Lower lobe of right lung (tissue), 2 donors: ENCODE results near the gene ERFL. TPM values are rescaled to one million over a fixed set of nuclear protein-coding genes. Genes with fewer than 3 reads are reported as not detected.

Experiments used
- ATAC-seq, 2 donors: fragments of 200-7000 bp; cut with Tn5 transposase; one replicate each; pipeline ENCODE4 v1.9.1; 2020 to 2022; ENCODE audit warnings: mild to moderate bottlenecking in 2 of 2, moderate library complexity in 2 of 2
- DNase-seq: peaks from one replicate; pipeline ENCODE4 v3.0.0-alpha.2; 2020
- H3K27ac ChIP-seq: fragments of 200-600 bp; one replicate; pipeline ENCODE4 v1.8.0; 2022
- H3K27me3 ChIP-seq: fragments of 200-600 bp; one replicate; pipeline ENCODE4 v1.8.0; 2022; ENCODE audit warnings: low read depth
- H3K36me3 ChIP-seq: fragments of 200-600 bp; one replicate; pipeline ENCODE4 v1.8.0; 2022; ENCODE audit warnings: mild to moderate bottlenecking
- H3K4me1 ChIP-seq: fragments of 200-600 bp; one replicate; pipeline ENCODE4 v1.8.0; 2022
- H3K4me3 ChIP-seq: fragments of 200-600 bp; one replicate; pipeline ENCODE4 v1.8.0; 2022; ENCODE audit warnings: mild to moderate bottlenecking
- H3K9me3 ChIP-seq: fragments of 200-600 bp; one replicate; pipeline ENCODE4 v1.8.0; 2022
- CTCF ChIP-seq: fragments of 200-600 bp; IDR thresholded peaks from one replicate; pipeline ENCODE4 v1.8.0; 2022; ENCODE audit warnings: antibody characterized with exemption, mild to moderate bottlenecking
- intact Hi-C: fragments of 100-400 bp; cut with DNase I; formaldehyde crosslinking; loops from one replicate; pipeline ENCODE4 v1.11.0; 2022
- total RNA-seq: library from RNA; stranded (reverse); fragmentation: NEBNext Ultra II Directional; extraction: Animal tissue kit (Norgen Biotek cat#: 25700); gene quantifications from one replicate; pipeline ENCODE4 v1.2.1, GENCODE V29; 2021
- donor health status: DM: no; HTN: yes; CAD: no; lungs with severe emphysema.

The ERFL gene
- total RNA-seq, 1 donor from 2014 or later: 0.41 TPM

- no peaks in the 10 kb centered on the region for H3K9me3 ChIP-seq
- ATAC-seq (peak; percentile 25 to 47), DNase-seq (peak; percentile 62)
- H3K4me3 ChIP-seq: no peak overlapping the region
- H3K4me1 ChIP-seq: peaks cover 73% of the 10 kb centered on the region
- no peaks in the 10 kb centered on the region for H3K27me3 ChIP-seq
- TF ChIP-seq CTCF: no peak
- H3K27ac ChIP-seq: peak overlapping the region; percentile 58
- peaks cover 58% of the 10 kb centered on the region for H3K36me3 ChIP-seq
- intact Hi-C loops: no loop called here
Measured at GRCh38 chr19:41871573-41872383, 56.5 kb downstream of the ERFL start.

GRCh38 chr19:41870401-41870873 is 57.8 kb downstream of the ERFL start:
- Histone ChIP-seq H3K9me3 (no peaks in the 10 kb centered on the region), H3K36me3 (peaks cover 72% of the 10 kb centered on the region), H3K27me3 (no peaks in the 10 kb centered on the region), H3K4me1 (peaks cover 77% of the 10 kb centered on the region), H3K27ac (peak overlapping the region; percentile 9), H3K4me3 (no peak overlapping the region)
- DNase-seq (no peak), ATAC-seq (peak in 1 of 2 donors; percentile 17)
- intact Hi-C loops: no loop called here
- TF ChIP-seq CTCF: no peak

GRCh38 chr19:41869374-41869955 is 58.8 kb downstream of the ERFL start:
- intact Hi-C loops: no loop called here
- peak overlapping the region; percentile 31 for H3K27ac ChIP-seq
- no peak for TF ChIP-seq CTCF
- DNase-seq (no peak), ATAC-seq (no peak)
- peaks cover 81% of the 10 kb centered on the region for H3K36me3 ChIP-seq
- no peaks in the 10 kb centered on the region for H3K27me3 ChIP-seq
- H3K4me3 ChIP-seq: no peak overlapping the region
- peaks cover 87% of the 10 kb centered on the region for H3K4me1 ChIP-seq
- H3K9me3 ChIP-seq: no peaks in the 10 kb centered on the region

- H3K27ac ChIP-seq: peak overlapping the region; percentile 31
- TF ChIP-seq CTCF: no peak
Measured at GRCh38 chr19:41868989-41869300, 59.3 kb downstream of the ERFL start.

GRCh38 chr19:41868120-41868988 is 59.9 kb downstream of the ERFL start:
- no peaks in the 10 kb centered on the region for H3K9me3 ChIP-seq
- H3K36me3 ChIP-seq: peaks cover 92% of the 10 kb centered on the region
- TF ChIP-seq CTCF: no peak
- H3K27me3 ChIP-seq: no peaks in the 10 kb centered on the region
- DNase-seq: peak; percentile 75
- H3K4me1 ChIP-seq: peaks cover 93% of the 10 kb centered on the region
- intact Hi-C loops: no loop called here
- H3K4me3 ChIP-seq: no peak overlapping the region
- peak; percentile 78 to 88 for ATAC-seq
- H3K27ac ChIP-seq: peak overlapping the region; percentile 39

More at GRCh38 chr19:41868989-41869300, 59.3 kb downstream of the ERFL start:
- DNase-seq (no peak), ATAC-seq (no peak)
- Histone ChIP-seq H3K27me3 (no peaks in the 10 kb centered on the region), H3K36me3 (peaks cover 86% of the 10 kb centered on the region), H3K4me3 (no peak overlapping the region), H3K4me1 (peaks cover 90% of the 10 kb centered on the region), H3K9me3 (no peaks in the 10 kb centered on the region)
- intact Hi-C loops: no loop called here
